HG02642 (cell line): ENCODE data around the gene TMEM25.
"Not testable (repeated sequence)": the region's sequence is repeated elsewhere in the genome, so short reads cannot be mapped to it uniquely, and the experiment has no call there.

Experiments used
- ATAC-seq: cut with Tn5 transposase; IDR thresholded peaks from one replicate; pipeline ENCODE4 v1.9.1; 2021; ENCODE audit warnings: mild to moderate bottlenecking; ENCODE audit not compliant: unreplicated experiment, poor library complexity

The TMEM25 gene

GRCh38 chr11:118530683-118531596 lies at the start of gene TMEM25:
Gene TMEM25, plus strand, starts transcription at chr11:118531192. Its CDS starts 610 bp downstream, at chr11:118531802.
- ATAC-seq: peak; percentile 71

GRCh38 chr11:118481238-118481637 lies 49.8 kb upstream of the TMEM25 start:
- ATAC-seq: not testable (repeated sequence)

- ATAC-seq: no peak
Observed at GRCh38 chr11:118484405-118484804, 46.6 kb upstream of the TMEM25 start.

GRCh38 chr11:118485273-118485672 lies 45.7 kb upstream of the TMEM25 start:
- no peak for ATAC-seq

- ATAC-seq: no peak
Observed at GRCh38 chr11:118488480-118489109, 42.4 kb upstream of the TMEM25 start.

- ATAC-seq: no peak
Observed at GRCh38 chr11:118491041-118491440, 40.0 kb upstream of the TMEM25 start.

GRCh38 chr11:118497831-118498230 lies 33.2 kb upstream of the TMEM25 start:
- ATAC-seq: no peak

GRCh38 chr11:118503216-118503615 lies 27.8 kb upstream of the TMEM25 start:
- ATAC-seq: no peak

- ATAC-seq: no peak
Observed at GRCh38 chr11:118511601-118512000, 19.4 kb upstream of the TMEM25 start.

GRCh38 chr11:118514103-118514502 lies 16.9 kb upstream of the TMEM25 start:
- ATAC-seq: no peak

GRCh38 chr11:118519549-118519948 lies 11.4 kb upstream of the TMEM25 start:
- no peak for ATAC-seq

- peak; percentile 62 for ATAC-seq
Observed at GRCh38 chr11:118521892-118522311, 9.1 kb upstream of the TMEM25 start.

GRCh38 chr11:118522571-118523072 lies 8.4 kb upstream of the TMEM25 start:
- no peak for ATAC-seq

- ATAC-seq: no peak
Observed at GRCh38 chr11:118524356-118524755, 6.6 kb upstream of the TMEM25 start.

- ATAC-seq: no peak
Observed at GRCh38 chr11:118524757-118525470, 6.1 kb upstream of the TMEM25 start.

GRCh38 chr11:118526688-118527087 lies 4.3 kb upstream of the TMEM25 start:
- ATAC-seq: no peak

- ATAC-seq: no peak
Observed at GRCh38 chr11:118527109-118527508, 3.9 kb upstream of the TMEM25 start, which contains the start of gene TTC36. Gene TTC36, plus strand, starts transcription at chr11:118527474. Its CDS starts 21 bp downstream, at chr11:118527495.

GRCh38 chr11:118528511-118528910 lies 2.5 kb upstream of the TMEM25 start:
- no peak for ATAC-seq

GRCh38 chr11:118529584-118530175 lies 1.3 kb upstream of the TMEM25 start:
- ATAC-seq: no peak

GRCh38 chr11:118530180-118530682 lies 761 bp upstream of the TMEM25 start:
- no peak for ATAC-seq
